Neural progenitor cell (in vitro differentiated cells): ENCODE measurements around the gene CELA1. TPM values are rescaled to one million over a fixed set of nuclear protein-coding genes. Genes with fewer than 3 reads are reported as not detected.

ENCODE experiments used
- DNase-seq: peaks from one replicate; pipeline ENCODE4 v3.0.0-alpha.2; 2016; ENCODE audit warnings: low spot score
- H2AFZ ChIP-seq: fragments of 200-600 bp; sonication (generic); replicated peaks from 2 replicates; pipeline ENCODE4 v1.6.1; 2016; ENCODE audit warnings: antibody characterized with exemption
- H3F3A ChIP-seq: fragments of 200-600 bp; sonication (generic); 2 replicates; pipeline ENCODE4 v1.6.1; 2016; ENCODE audit warnings: antibody characterized with exemption, low read depth
- H3K27ac ChIP-seq: fragments of 200-600 bp; sonication (generic); 2 replicates; pipeline ENCODE4 v1.5.1; 2016; ENCODE audit warnings: mild to moderate bottlenecking
- H3K27me3 ChIP-seq: fragments of 200-600 bp; sonication (generic); 2 replicates; pipeline ENCODE4 v1.6.1; 2016; ENCODE audit warnings: mild to moderate bottlenecking, moderate library complexity
- H3K36me3 ChIP-seq: fragments of 200-600 bp; sonication (generic); 2 replicates; pipeline ENCODE4 v1.5.1; 2016
- H3K4me1 ChIP-seq: fragments of 200-600 bp; sonication (generic); 2 replicates; pipeline ENCODE4 v1.6.1; 2016; ENCODE audit warnings: mixed run types
- H3K4me2 ChIP-seq: fragments of 200-600 bp; sonication (generic); 2 replicates; pipeline ENCODE4 v1.6.1; 2016
- H3K4me3 ChIP-seq: fragments of 200-600 bp; sonication (generic); 2 replicates; pipeline ENCODE4 v1.5.1; 2016
- H3K79me2 ChIP-seq: fragments of 200-600 bp; sonication (generic); 2 replicates; pipeline ENCODE4 v1.6.1; 2016; ENCODE audit warnings: low read depth
- H3K9ac ChIP-seq: fragments of 200-600 bp; sonication (generic); 2 replicates; pipeline ENCODE4 v1.6.1; 2016
- H3K9me3 ChIP-seq: fragments of 200-600 bp; sonication (generic); 2 replicates; pipeline ENCODE4 v1.5.1; 2016; ENCODE audit warnings: low read depth
- H4K20me1 ChIP-seq: fragments of 200-600 bp; sonication (generic); 2 replicates; pipeline ENCODE4 v1.6.1; 2016; ENCODE audit warnings: low read depth
- H3K27ac Mint-ChIP-seq: 3 replicates; pipeline ENCODE4 v1.8.0; 2021; ENCODE audit warnings: mixed read lengths
- H3K27me3 Mint-ChIP-seq: 2 replicates; pipeline ENCODE4 v1.8.0; 2022; ENCODE audit warnings: low read depth, mild to moderate bottlenecking, inconsistent platforms, moderate library complexity, mixed read lengths; ENCODE audit not compliant: insufficient read depth
- H3K36me3 Mint-ChIP-seq: 3 replicates; pipeline ENCODE4 v1.8.0; 2021; ENCODE audit warnings: mixed read lengths
- H3K4me1 Mint-ChIP-seq: 3 replicates; pipeline ENCODE4 v1.8.0; 2021; ENCODE audit warnings: mixed read lengths
- H3K4me3 Mint-ChIP-seq: 3 replicates; pipeline ENCODE4 v1.8.0; 2021; ENCODE audit warnings: mild to moderate bottlenecking, moderate library complexity, mixed read lengths
- H3K9me3 Mint-ChIP-seq: 3 replicates; pipeline ENCODE4 v1.8.0; 2020; ENCODE audit warnings: mixed read lengths
- EZH2 ChIP-seq: fragments of 200-600 bp; sonication (generic); IDR thresholded peaks from 2 replicates; pipeline ENCODE4 v1.6.1; 2017; ENCODE audit warnings: antibody characterized with exemption, mild to moderate bottlenecking, moderate library complexity
- EZH2phosphoT487 ChIP-seq: fragments of 200-600 bp; sonication (generic); IDR thresholded peaks from 2 replicates; pipeline ENCODE4 v1.6.1; 2017; ENCODE audit warnings: antibody characterized with exemption
- total RNA-seq: library from RNA; depleted of rRNA; stranded (reverse); fragments of >200 nt; gene quantifications from 2 replicates; pipeline ENCODE4 v1.2.3, GENCODE V29; 2015; ENCODE audit warnings: low replicate concordance
- TF ChIP-seq, protein P1 (sequence below): fragments of 200-600 bp; sonication (generic); IDR thresholded peaks from 2 replicates; pipeline ENCODE4 v1.5.1; 2017; ENCODE audit warnings: antibody characterized with exemption, mild to moderate bottlenecking

The CELA1 gene
- total RNA-seq, 1 donor from 2014 or later: not detected

GRCh38 chr12:51390457-51390856, 44.0 kb upstream of the CELA1 start:
- H4K20me1 ChIP-seq: peaks cover 5% of the 10 kb centered on the region
- H3K4me1 Mint-ChIP-seq: peaks cover 41% of the 10 kb centered on the region
- H3K9me3 ChIP-seq: no peaks in the 10 kb centered on the region
- peak overlapping the region; percentile 88 for H3K4me3 Mint-ChIP-seq
- H3K4me3 ChIP-seq: no peak overlapping the region
- DNase-seq: no peak
- H3K27ac ChIP-seq: no peak overlapping the region
- H3K36me3 ChIP-seq: no peaks in the 10 kb centered on the region
- peaks cover 2% of the 10 kb centered on the region for H3K36me3 Mint-ChIP-seq
- TF ChIP-seq, protein P1, sequence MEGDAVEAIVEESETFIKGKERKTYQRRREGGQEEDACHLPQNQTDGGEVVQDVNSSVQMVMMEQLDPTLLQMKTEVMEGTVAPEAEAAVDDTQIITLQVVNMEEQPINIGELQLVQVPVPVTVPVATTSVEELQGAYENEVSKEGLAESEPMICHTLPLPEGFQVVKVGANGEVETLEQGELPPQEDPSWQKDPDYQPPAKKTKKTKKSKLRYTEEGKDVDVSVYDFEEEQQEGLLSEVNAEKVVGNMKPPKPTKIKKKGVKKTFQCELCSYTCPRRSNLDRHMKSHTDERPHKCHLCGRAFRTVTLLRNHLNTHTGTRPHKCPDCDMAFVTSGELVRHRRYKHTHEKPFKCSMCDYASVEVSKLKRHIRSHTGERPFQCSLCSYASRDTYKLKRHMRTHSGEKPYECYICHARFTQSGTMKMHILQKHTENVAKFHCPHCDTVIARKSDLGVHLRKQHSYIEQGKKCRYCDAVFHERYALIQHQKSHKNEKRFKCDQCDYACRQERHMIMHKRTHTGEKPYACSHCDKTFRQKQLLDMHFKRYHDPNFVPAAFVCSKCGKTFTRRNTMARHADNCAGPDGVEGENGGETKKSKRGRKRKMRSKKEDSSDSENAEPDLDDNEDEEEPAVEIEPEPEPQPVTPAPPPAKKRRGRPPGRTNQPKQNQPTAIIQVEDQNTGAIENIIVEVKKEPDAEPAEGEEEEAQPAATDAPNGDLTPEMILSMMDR: no peak
- TF ChIP-seq EZH2 (no peak), EZH2phosphoT487 (no peak)
- no peaks in the 10 kb centered on the region for H3K4me1 ChIP-seq
- H3K9ac ChIP-seq: no peak overlapping the region
- H2AFZ ChIP-seq: no peak overlapping the region
- H3K27me3 Mint-ChIP-seq: peaks cover 55% of the 10 kb centered on the region
- no peaks in the 10 kb centered on the region for H3K9me3 Mint-ChIP-seq
- peak overlapping the region; percentile 92 for H3K4me2 ChIP-seq
- no peak overlapping the region for H3K27ac Mint-ChIP-seq
- peaks cover 81% of the 10 kb centered on the region for H3K27me3 ChIP-seq
- H3K79me2 ChIP-seq: no peaks in the 10 kb centered on the region
- H3F3A ChIP-seq: peaks cover 16% of the 10 kb centered on the region

DNA sequence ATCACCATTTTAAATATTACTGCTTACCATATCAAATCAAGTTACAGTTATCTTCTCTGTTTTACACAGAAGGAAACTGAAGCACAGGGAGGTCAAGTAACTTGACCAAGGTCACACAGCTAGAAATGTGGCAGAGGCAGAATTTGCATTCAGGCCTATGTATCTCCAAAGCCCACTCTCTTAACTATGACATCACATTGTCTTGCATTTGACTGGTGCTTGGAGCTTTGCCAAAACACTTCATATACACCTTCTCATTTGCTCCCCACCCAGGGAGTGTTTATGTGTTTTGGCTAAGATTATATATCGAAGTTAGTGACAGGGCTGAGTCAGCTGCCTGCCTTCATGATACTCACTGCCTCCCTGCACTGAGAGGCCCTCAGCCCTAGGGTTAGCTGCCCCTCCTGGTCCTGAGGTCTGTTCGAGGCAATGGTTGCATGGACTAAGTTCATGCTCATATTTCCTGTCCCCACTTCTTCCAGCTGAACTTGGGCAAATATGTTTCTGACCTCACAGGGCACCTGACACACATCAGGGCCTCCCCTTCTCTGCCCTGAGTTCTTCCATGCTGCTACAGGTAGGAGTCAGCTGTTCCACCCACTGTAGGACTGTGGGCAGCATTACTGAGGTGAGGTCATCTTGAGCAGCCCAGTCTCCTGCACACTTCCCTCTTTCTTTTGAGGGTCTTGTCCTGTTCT, 43.0 kb upstream of the CELA1 start:
- Mint-ChIP-seq H3K27me3 (peaks cover 55% of the 10 kb centered on the region), H3K4me3 (no peak overlapping the region), H3K9me3 (no peaks in the 10 kb centered on the region), H3K4me1 (peaks cover 41% of the 10 kb centered on the region), H3K36me3 (peaks cover 2% of the 10 kb centered on the region), H3K27ac (no peak overlapping the region)
- DNase-seq: no peak
- Histone ChIP-seq H3K9ac (no peak overlapping the region), H3K79me2 (no peaks in the 10 kb centered on the region), H3K9me3 (no peaks in the 10 kb centered on the region), H3K4me2 (no peak overlapping the region), H3F3A (peaks cover 16% of the 10 kb centered on the region), H2AFZ (no peak overlapping the region), H3K4me3 (no peak overlapping the region), H3K27me3 (peaks cover 74% of the 10 kb centered on the region), H4K20me1 (peaks cover 5% of the 10 kb centered on the region), H3K4me1 (no peaks in the 10 kb centered on the region), H3K27ac (no peak overlapping the region), H3K36me3 (no peaks in the 10 kb centered on the region)
- no peak for TF ChIP-seq EZH2
- TF ChIP-seq, protein P1: no peak
- TF ChIP-seq EZH2phosphoT487: no peak

- H3K4me1 Mint-ChIP-seq: peaks cover 45% of the 10 kb centered on the region
- Histone ChIP-seq H3K27me3 (peaks cover 68% of the 10 kb centered on the region), H3K79me2 (no peaks in the 10 kb centered on the region), H3F3A (peaks cover 16% of the 10 kb centered on the region), H3K9ac (no peak overlapping the region), H4K20me1 (peaks cover 5% of the 10 kb centered on the region), H3K9me3 (no peaks in the 10 kb centered on the region), H3K4me3 (no peak overlapping the region), H3K36me3 (no peaks in the 10 kb centered on the region), H2AFZ (no peak overlapping the region), H3K4me2 (no peak overlapping the region), H3K4me1 (peaks cover 3% of the 10 kb centered on the region), H3K27ac (no peak overlapping the region)
- H3K4me3 Mint-ChIP-seq: no peak overlapping the region
- DNase-seq: no peak
- peaks cover 2% of the 10 kb centered on the region for H3K36me3 Mint-ChIP-seq
- TF ChIP-seq EZH2phosphoT487 (no peak), EZH2 (no peak)
- TF ChIP-seq, protein P1: no peak
- peaks cover 53% of the 10 kb centered on the region for H3K27me3 Mint-ChIP-seq
- H3K9me3 Mint-ChIP-seq: no peaks in the 10 kb centered on the region
- H3K27ac Mint-ChIP-seq: no peak overlapping the region
These were observed 42.4 kb upstream of the CELA1 start for GRCh38 chr12:51388846-51389245.
